ENCODE data around the gene CDK15.

Gene CDK15

GRCh38 chr2:201904538-201905420, 98.4 kb downstream of the CDK15 start:
- TF ChIP-seq CTCF (IDR thresholded peaks at IDR 0.05; ENCODE audit: control insufficient read depth, extremely low read depth, insufficient read depth): no peak
- H3K4me3 ChIP-seq (ENCODE audit: low read depth, low read length): no peak overlapping the region
- no peak for DNase-seq (ENCODE audit: low read depth)

GRCh38 chr2:201906777-201907562, 100.6 kb downstream of the CDK15 start:
- TF ChIP-seq CTCF (IDR thresholded peaks at IDR 0.05; ENCODE audit: control insufficient read depth, extremely low read depth, insufficient read depth): no peak
- no peak for DNase-seq (ENCODE audit: low read depth)
- no peak overlapping the region for H3K4me3 ChIP-seq (ENCODE audit: low read depth, low read length)

GRCh38 chr2:201907563-201907881, 101.2 kb downstream of the CDK15 start:
- no peak overlapping the region for H3K4me3 ChIP-seq (ENCODE audit: low read depth, low read length)
- TF ChIP-seq CTCF (IDR thresholded peaks at IDR 0.05; ENCODE audit: control insufficient read depth, extremely low read depth, insufficient read depth): no peak
- no peak for DNase-seq (ENCODE audit: low read depth)

- TF ChIP-seq CTCF (IDR thresholded peaks at IDR 0.05; ENCODE audit: control insufficient read depth, extremely low read depth, insufficient read depth): no peak
- no peak for DNase-seq (ENCODE audit: low read depth)
- no peak overlapping the region for H3K4me3 ChIP-seq (ENCODE audit: low read depth, low read length)
These were observed 102.6 kb downstream of the CDK15 start for GRCh38 chr2:201908901-201909300.

- TF ChIP-seq CTCF (IDR thresholded peaks at IDR 0.05; ENCODE audit: control insufficient read depth, extremely low read depth, insufficient read depth): no peak
- H3K4me3 ChIP-seq (ENCODE audit: low read depth, low read length): no peak overlapping the region
- DNase-seq (ENCODE audit: low read depth): no peak
These were observed 103.0 kb downstream of the CDK15 start for GRCh38 chr2:201909348-201909747.

- TF ChIP-seq CTCF (IDR thresholded peaks at IDR 0.05; ENCODE audit: control insufficient read depth, extremely low read depth, insufficient read depth): no peak
- no peak overlapping the region for H3K4me3 ChIP-seq (ENCODE audit: low read depth, low read length)
- DNase-seq (ENCODE audit: low read depth): no peak
These were observed 103.6 kb downstream of the CDK15 start for GRCh38 chr2:201909961-201910361.

Measured in LNCaP clone FGC (cell line).